Measurements from ENCODE around the gene SLC6A11. TPM values are rescaled to one million over a fixed set of nuclear protein-coding genes. Genes with fewer than 3 reads are reported as not detected.

SLC6A11 gene
- total RNA-seq, 1 experiment from 2014 or later, result not detected

- no peaks in the 10 kb centered on the region for H4K20me1 ChIP-seq (ENCODE audit: insufficient read depth)
- no peak overlapping the region for H2AFZ ChIP-seq
- no TSS peak for BruUV-seq (replicated peaks)
- H3K36me3 ChIP-seq (ENCODE audit: low read depth), result no peaks in the 10 kb centered on the region
- intact Hi-C loops (cut with micrococcal nuclease; ENCODE audit: unreplicated experiment), result no loop called here
- H3K27ac ChIP-seq, result no peak overlapping the region
- H3K79me2 ChIP-seq (ENCODE audit: low read depth), result no peaks in the 10 kb centered on the region
- H3K9me3 ChIP-seq (ENCODE audit: insufficient read depth, low read depth), result no peaks in the 10 kb centered on the region
- no peak overlapping the region for H3K4me3 ChIP-seq
- H3K4me1 ChIP-seq (replicated peaks; ENCODE audit: insufficient read depth), result no peaks in the 10 kb centered on the region
- H3F3A ChIP-seq (ENCODE audit: insufficient read depth, low read depth), result no peaks in the 10 kb centered on the region
- no peaks in the 10 kb centered on the region for H3K9me2 ChIP-seq (ENCODE audit: insufficient read depth)
- no peak overlapping the region for H3K4me2 ChIP-seq
- POLR2A ChIA-PET (ENCODE audit: unreplicated experiment), result no interaction called here
- CTCF ChIA-PET, result no interaction called here
- TF ChIP-seq EZH2 (IDR thresholded peaks at IDR 0.05; ENCODE audit: low read depth), result no peak
- no peak for TF ChIP-seq CTCF (conservative IDR thresholded peaks at IDR 0.05)
- H3K27me3 ChIP-seq (ENCODE audit: insufficient read depth, low read depth), result peaks cover 94% of the 10 kb centered on the region
- DNase-seq, result no peak
These were observed 40.2 kb upstream of the SLC6A11 start for GRCh38 chr3:10775828-10776227.

GRCh38 chr3:10777627-10778026 lies 38.4 kb upstream of the SLC6A11 start:
- DNase-seq, result no peak
- Histone ChIP-seq H3K4me2 (no peak overlapping the region), H3K36me3 (ENCODE audit: low read depth) (no peaks in the 10 kb centered on the region), H3K4me3 (no peak overlapping the region), H3K9me2 (ENCODE audit: insufficient read depth) (no peaks in the 10 kb centered on the region), H3F3A (ENCODE audit: insufficient read depth, low read depth) (no peaks in the 10 kb centered on the region), H2AFZ (no peak overlapping the region), H3K4me1 (replicated peaks; ENCODE audit: insufficient read depth) (no peaks in the 10 kb centered on the region), H4K20me1 (ENCODE audit: insufficient read depth) (no peaks in the 10 kb centered on the region), H3K9me3 (ENCODE audit: insufficient read depth, low read depth) (no peaks in the 10 kb centered on the region), H3K27me3 (ENCODE audit: insufficient read depth, low read depth) (peaks cover 89% of the 10 kb centered on the region), H3K27ac (no peak overlapping the region), H3K79me2 (ENCODE audit: low read depth) (no peaks in the 10 kb centered on the region)
- CTCF ChIA-PET, result no interaction called here
- POLR2A ChIA-PET (ENCODE audit: unreplicated experiment), result no interaction called here
- intact Hi-C loops (cut with micrococcal nuclease; ENCODE audit: unreplicated experiment), result no loop called here
- TF ChIP-seq EZH2 (IDR thresholded peaks at IDR 0.05; ENCODE audit: low read depth) (no peak), CTCF (conservative IDR thresholded peaks at IDR 0.05) (no peak)
- BruUV-seq (replicated peaks), result no TSS peak

- Histone ChIP-seq H3K36me3 (ENCODE audit: low read depth) (no peaks in the 10 kb centered on the region), H3K27ac (no peak overlapping the region), H3K79me2 (ENCODE audit: low read depth) (no peaks in the 10 kb centered on the region), H3K9me2 (ENCODE audit: insufficient read depth) (no peaks in the 10 kb centered on the region), H3F3A (ENCODE audit: insufficient read depth, low read depth) (no peaks in the 10 kb centered on the region), H3K27me3 (ENCODE audit: insufficient read depth, low read depth) (peaks cover 79% of the 10 kb centered on the region), H2AFZ (no peak overlapping the region), H3K9me3 (ENCODE audit: insufficient read depth, low read depth) (no peaks in the 10 kb centered on the region), H3K4me2 (no peak overlapping the region), H3K4me1 (replicated peaks; ENCODE audit: insufficient read depth) (no peaks in the 10 kb centered on the region), H3K4me3 (no peak overlapping the region), H4K20me1 (ENCODE audit: insufficient read depth) (no peaks in the 10 kb centered on the region)
- POLR2A ChIA-PET (ENCODE audit: unreplicated experiment), result no interaction called here
- no peak for DNase-seq
- intact Hi-C loops (cut with micrococcal nuclease; ENCODE audit: unreplicated experiment), result no loop called here
- CTCF ChIA-PET, result no interaction called here
- no TSS peak for BruUV-seq (replicated peaks)
- TF ChIP-seq EZH2 (IDR thresholded peaks at IDR 0.05; ENCODE audit: low read depth) (no peak), CTCF (conservative IDR thresholded peaks at IDR 0.05) (no peak)
These were observed 37.3 kb upstream of the SLC6A11 start for GRCh38 chr3:10778492-10779292.
